ENCODE results near the gene ITGA6.

The ITGA6 gene

GRCh38 chr2:172438741-172439508, 11.5 kb downstream of the ITGA6 start:
- no peak for DNase-seq (ENCODE audit: low read depth)
- H3K4me3 ChIP-seq (ENCODE audit: low read depth, low read length): no peak overlapping the region
- no peak for TF ChIP-seq CTCF (IDR thresholded peaks at IDR 0.05; ENCODE audit: control insufficient read depth, extremely low read depth, insufficient read depth)

GRCh38 chr2:172439509-172439860, 12.1 kb downstream of the ITGA6 start:
- TF ChIP-seq CTCF (IDR thresholded peaks at IDR 0.05; ENCODE audit: control insufficient read depth, extremely low read depth, insufficient read depth): no peak
- H3K4me3 ChIP-seq (ENCODE audit: low read depth, low read length): no peak overlapping the region
- DNase-seq (ENCODE audit: low read depth): no peak

- H3K4me3 ChIP-seq (ENCODE audit: low read depth, low read length): no peak overlapping the region
- no peak for DNase-seq (ENCODE audit: low read depth)
- TF ChIP-seq CTCF (IDR thresholded peaks at IDR 0.05; ENCODE audit: control insufficient read depth, extremely low read depth, insufficient read depth): no peak
Observed at GRCh38 chr2:172439911-172440310, 12.5 kb downstream of the ITGA6 start.

GRCh38 chr2:172440795-172441194, 13.4 kb downstream of the ITGA6 start:
- no peak for TF ChIP-seq CTCF (IDR thresholded peaks at IDR 0.05; ENCODE audit: control insufficient read depth, extremely low read depth, insufficient read depth)
- no peak for DNase-seq (ENCODE audit: low read depth)
- no peak overlapping the region for H3K4me3 ChIP-seq (ENCODE audit: low read depth, low read length)

- DNase-seq (ENCODE audit: low read depth): no peak
- TF ChIP-seq CTCF (IDR thresholded peaks at IDR 0.05; ENCODE audit: control insufficient read depth, extremely low read depth, insufficient read depth): no peak
- no peak overlapping the region for H3K4me3 ChIP-seq (ENCODE audit: low read depth, low read length)
Observed at GRCh38 chr2:172442072-172442895, 14.9 kb downstream of the ITGA6 start.

- no peak for TF ChIP-seq CTCF (IDR thresholded peaks at IDR 0.05; ENCODE audit: control insufficient read depth, extremely low read depth, insufficient read depth)
- DNase-seq (ENCODE audit: low read depth): no peak
- no peak overlapping the region for H3K4me3 ChIP-seq (ENCODE audit: low read depth, low read length)
Observed at GRCh38 chr2:172445851-172446250, 18.5 kb downstream of the ITGA6 start.
